Stimulated activated CD4-positive, alpha-beta T cell treated with anti-CD3 and anti-CD28 coated beads, Interleukin-1b, Interleukin-23, amount 100 ng/mL, for 24 hours (primary cell): ENCODE measurements around the gene CELF2.
"Not testable (repeated sequence)": the region's sequence is repeated elsewhere in the genome, so short reads cannot be mapped to it uniquely, and the experiment has no call there.

Experiments used
- DNase-seq, 4 experiments: peaks; one replicate each; pipeline ENCODE4 v3.0.0-alpha.2; 2020; ENCODE audit warnings: low read depth in 4 of 4, low spot score in 1 of 4

CELF2 gene

GRCh38 chr10:11017570-11018431 lies at the start of gene CELF2:
CELF2 (plus strand) TSS chr10:11017872; CDS start chr10:11018090, 218 bp downstream.
- DNase-seq, result peak in 3 of 4 experiments; percentile 12 to 48 (median 28)

DNA sequence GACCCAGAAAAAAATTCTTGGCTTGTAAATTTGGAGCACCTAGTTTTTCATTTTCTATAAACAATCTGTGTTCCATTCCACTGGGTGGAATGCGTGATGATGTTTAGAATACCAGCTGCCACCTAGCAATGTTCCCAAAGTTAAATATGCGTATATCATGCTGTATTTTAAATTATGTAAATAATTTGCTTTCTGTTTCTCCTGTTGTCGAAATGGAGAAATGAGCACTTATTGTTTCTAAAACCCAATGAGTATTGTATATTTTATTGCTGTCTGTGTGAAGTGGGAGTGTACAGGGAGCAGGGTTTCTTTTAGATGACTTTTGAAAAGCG lies 49.4 kb upstream of the CELF2 start:
- no peak for DNase-seq

- DNase-seq, result no peak
Measured at GRCh38 chr10:10973310-10973709, 44.4 kb upstream of the CELF2 start.

DNA sequence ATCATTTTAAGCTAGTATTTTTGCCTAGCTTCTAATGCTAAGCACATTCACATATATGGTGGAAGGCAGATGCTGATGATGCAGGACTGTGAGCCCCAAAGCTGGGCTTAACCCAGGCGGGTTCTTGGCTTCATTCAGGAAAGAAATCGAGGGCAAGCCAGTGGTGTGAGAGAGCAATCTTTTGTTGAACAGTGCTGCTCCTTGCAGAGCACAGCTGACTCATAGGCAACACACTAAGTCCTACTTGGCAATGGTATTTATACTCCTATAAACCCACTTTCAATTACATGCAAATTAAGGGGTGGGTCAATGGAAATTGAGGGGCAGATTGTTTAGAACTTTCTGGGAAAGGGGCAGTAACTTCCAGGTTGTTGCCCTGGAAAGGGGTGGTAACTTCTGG lies 42.0 kb upstream of the CELF2 start:
- no peak for DNase-seq

DNA sequence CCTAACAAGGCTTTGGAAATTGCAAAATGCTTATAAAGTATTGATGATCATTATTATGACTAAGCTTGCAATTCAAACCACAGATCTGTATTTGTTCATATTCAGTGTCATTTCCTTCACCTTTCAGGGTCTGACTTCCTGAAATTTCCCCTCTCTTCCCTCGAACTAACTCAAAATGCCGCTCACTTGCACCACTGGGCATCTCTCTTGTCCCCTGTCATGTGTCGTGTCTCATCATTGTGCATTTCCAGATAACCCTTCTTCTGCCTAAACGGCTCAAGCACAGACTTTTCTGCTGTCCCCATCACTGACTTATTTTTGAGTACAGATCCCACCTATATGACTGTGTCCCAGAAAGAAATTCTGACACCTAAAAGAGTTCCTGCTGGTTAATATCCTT lies 41.0 kb upstream of the CELF2 start:
- DNase-seq, result no peak

- DNase-seq, result no peak
Measured at GRCh38 chr10:10977226-10977956, 40.3 kb upstream of the CELF2 start.

DNA sequence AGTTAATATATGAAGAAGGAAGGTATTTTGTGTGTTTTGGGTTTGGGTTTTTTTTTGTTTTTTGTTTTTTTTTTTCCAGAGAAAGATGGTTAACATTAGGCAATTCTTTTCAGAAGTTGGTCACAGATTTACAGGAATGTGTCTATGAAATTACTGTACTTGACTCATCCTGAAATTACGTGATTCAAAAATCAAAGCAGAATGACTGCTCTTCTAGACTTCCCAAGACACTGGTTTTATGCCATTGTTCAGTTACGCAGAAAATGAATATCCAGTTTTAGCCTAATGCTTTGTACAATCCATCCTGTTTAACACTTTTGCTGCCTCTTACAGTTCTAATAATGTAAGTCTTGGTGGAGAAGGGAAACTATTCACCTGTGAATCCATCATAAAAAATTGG lies 39.7 kb upstream of the CELF2 start:
- DNase-seq, result no peak

- DNase-seq, result no peak
Measured at GRCh38 chr10:10985361-10985760, 32.3 kb upstream of the CELF2 start.

- DNase-seq, result no peak
Measured at GRCh38 chr10:10986606-10987005, 31.1 kb upstream of the CELF2 start.

GRCh38 chr10:10987111-10987510 lies 30.6 kb upstream of the CELF2 start:
- no peak for DNase-seq

DNA sequence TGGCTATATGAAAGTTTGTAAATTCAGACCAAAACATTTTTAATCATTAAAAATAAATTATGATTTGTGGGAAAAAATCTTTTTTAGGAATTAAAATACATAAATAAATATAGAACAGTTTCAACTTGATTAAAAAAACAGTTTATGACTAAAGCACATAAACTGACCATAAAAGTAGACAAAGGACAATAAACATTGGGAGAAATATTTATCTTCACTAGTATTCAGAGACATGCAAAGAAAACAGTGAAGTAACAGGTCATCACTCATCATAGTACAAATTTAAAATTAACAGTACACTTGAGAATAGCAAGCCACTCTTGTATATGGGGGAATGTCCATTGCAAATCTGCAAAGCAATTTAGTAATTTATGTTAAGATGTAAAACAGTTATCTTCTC lies 28.0 kb upstream of the CELF2 start:
- DNase-seq, result no peak

GRCh38 chr10:10991144-10991543 lies 26.5 kb upstream of the CELF2 start:
- DNase-seq, result no peak

GRCh38 chr10:10992072-10992471 lies 25.6 kb upstream of the CELF2 start:
- no peak for DNase-seq

- no peak for DNase-seq
Measured at GRCh38 chr10:10992961-10993714, 24.5 kb upstream of the CELF2 start.

DNA sequence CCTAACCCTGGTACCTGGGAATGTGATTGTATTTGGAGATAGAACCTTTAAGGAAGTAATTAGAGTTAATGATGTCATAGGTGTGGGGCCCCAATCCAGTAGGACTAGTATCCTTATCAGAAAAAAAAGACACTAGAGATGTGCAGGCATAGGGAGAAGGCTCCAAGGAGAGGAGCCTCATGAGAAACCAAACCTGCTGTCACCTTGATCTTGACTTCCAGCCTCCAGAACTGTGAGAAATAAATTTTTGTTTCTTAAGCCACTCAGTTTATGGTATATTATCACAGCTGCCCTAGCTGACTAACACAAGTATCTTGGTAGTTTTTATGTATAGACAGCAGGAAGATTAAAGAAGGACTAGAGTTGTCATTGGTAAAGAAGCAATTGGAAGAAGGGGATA lies 23.9 kb upstream of the CELF2 start:
- DNase-seq, result no peak

DNA sequence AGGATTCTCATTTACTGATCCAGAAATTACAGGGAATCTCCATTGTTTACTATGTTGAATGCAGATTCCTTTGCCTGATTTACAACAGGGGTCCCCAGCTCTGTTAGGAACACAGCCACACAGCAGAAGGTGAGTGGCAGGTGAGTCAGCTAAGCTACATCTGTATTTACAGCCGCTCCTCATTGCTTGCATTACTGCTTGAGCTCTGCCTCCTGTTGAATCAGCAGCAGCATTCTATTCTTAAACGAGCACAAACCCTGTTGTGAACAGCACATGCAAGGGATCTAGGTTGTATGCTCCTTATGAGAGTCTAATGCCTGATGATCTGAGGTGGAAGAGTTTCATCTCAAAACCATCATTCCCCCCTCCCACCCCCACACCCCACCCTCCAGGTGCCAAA lies 23.3 kb upstream of the CELF2 start:
- no peak for DNase-seq

DNA sequence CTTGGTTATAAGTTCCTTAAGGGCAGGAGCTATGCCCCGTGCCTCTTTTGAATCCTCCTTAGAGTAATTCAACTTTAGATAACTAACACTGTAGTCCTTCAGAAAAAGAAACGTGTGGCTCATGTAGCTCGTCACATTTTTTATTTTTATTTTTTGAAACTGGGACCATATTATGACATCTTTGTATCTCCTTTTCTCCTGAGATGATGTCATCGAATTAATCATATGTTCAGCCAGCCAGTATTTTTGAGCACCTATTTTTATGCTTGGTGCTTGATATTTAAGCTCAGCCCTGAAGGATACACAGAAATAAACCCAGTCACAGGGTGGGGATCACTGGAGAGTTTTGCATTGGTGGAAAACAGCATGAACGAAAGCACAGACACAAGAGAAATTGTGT lies 22.6 kb upstream of the CELF2 start:
- no peak for DNase-seq

DNA sequence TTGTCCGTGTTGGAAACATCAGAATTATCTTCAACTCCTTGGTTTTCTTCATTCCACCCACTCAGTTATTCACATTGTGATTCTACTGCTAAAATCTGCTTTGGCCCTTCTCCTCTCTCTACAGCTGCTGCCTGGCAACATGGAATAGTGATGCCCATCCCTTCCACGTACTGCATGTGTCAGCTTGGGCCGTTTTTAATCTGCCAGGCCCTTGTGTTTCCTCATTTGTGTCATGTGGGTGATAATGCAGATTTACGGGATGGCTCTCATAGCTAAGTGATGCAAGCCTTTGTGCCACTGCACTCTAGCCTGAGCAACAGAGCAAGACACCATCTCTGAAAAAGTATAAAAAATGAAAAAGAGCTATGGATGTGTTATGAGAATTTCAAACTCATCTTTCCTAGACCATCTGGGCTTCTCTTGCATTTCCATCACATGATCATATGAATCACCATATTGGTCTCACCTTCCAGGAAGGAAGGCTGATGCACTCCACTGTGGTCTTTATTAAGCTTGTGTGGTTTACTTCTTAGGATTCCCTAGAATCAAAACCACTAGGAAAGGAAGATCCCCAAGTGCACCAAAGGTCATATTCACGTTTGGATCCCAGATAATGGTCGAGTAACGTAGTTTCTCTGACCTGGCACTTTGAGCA lies 20.6 kb upstream of the CELF2 start:
- DNase-seq, result no peak

DNA sequence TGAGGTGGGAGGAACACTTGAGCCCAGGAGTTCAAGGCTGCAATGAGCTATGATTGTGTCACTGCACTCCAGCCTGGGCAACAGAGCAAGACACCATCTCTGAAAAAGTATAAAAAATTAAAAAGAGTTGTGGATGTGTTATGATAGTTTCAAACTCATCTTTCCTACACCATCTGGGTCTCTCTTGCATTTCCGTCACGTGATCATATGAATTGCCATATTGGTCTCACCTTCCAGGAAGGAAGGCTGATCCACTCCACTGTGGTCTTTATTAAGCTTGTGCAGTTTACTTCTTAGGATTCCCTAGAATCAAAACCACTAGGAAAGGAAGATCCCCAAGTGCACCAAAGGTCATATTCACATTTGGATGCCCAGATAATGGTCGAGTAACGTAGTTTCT lies 18.2 kb upstream of the CELF2 start:
- not testable (repeated sequence) for DNase-seq

GRCh38 chr10:11002485-11002884 lies 15.2 kb upstream of the CELF2 start:
- DNase-seq, result no peak

DNA sequence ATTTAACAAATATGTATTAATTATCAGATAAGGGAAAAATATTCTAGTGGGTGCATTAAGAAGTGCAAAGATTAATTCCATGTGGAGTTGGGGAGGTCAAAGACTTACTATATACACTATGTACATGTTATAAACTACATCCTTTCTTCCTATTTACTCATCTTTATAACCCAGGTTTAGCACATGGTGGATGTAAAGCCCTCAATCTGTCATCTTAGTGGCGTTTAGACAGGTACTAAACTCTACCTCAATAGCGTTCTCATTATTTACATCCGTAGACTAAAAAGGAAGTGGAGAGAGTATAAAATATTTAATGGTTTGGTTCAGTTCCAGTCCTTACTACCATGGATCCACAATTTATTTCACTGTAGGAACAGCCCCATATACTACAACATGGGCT lies 14.8 kb upstream of the CELF2 start:
- no peak for DNase-seq
